Activated CD8-positive, alpha-beta T cell treated with anti-CD3 and anti-CD28 coated beads for 36 hours (primary cell): Measurements from ENCODE around the gene DENND6A. TPM values are rescaled to one million over a fixed set of nuclear protein-coding genes. Genes with fewer than 3 reads are reported as not detected.

Source experiments
- ATAC-seq: fragments of 200-7000 bp; cut with Tn5 transposase; one replicate; pipeline ENCODE4 v1.10.0; 2021; ENCODE audit warnings: mild to moderate bottlenecking, moderate library complexity
- CTCF ChIA-PET: fragments of 350-600 bp; sonication (Branson Sonifier 250); formaldehyde crosslinking; loops from one replicate; lab custom pipeline; 2021; ENCODE audit warnings: antibody characterized with exemption; lab: Charles Lee
- POLR2A ChIA-PET: fragments of 350-600 bp; sonication (Branson Sonifier 250); formaldehyde crosslinking; loops from one replicate; lab custom pipeline; 2021; ENCODE audit warnings: antibody characterized with exemption; lab: Charles Lee
- DNase-seq: peaks from one replicate; pipeline ENCODE4 v3.0.0-alpha.2; 2020
- H3K27ac Mint-ChIP-seq: one replicate; pipeline ENCODE4 v1.8.0; 2021; ENCODE audit warnings: mild to moderate bottlenecking, mixed read lengths
- H3K27me3 Mint-ChIP-seq: one replicate; pipeline ENCODE4 v1.8.0; 2021; ENCODE audit warnings: mixed read lengths
- H3K36me3 Mint-ChIP-seq: one replicate; pipeline ENCODE4 v1.8.0; 2021; ENCODE audit warnings: low read depth, mixed read lengths
- H3K4me1 Mint-ChIP-seq: one replicate; pipeline ENCODE4 v1.8.0; 2021; ENCODE audit warnings: low read depth, mixed read lengths
- H3K4me3 Mint-ChIP-seq: one replicate; pipeline ENCODE4 v1.8.0; 2021; ENCODE audit warnings: mild to moderate bottlenecking, moderate library complexity, mixed read lengths
- H3K9me3 Mint-ChIP-seq: one replicate; pipeline ENCODE4 v1.8.0; 2021; ENCODE audit warnings: mixed read lengths
- intact Hi-C: fragments of 100-400 bp; cut with micrococcal nuclease; formaldehyde crosslinking; loops from one replicate; pipeline ENCODE4 v1.10.0; 2022
- total RNA-seq, 2 experiments: library from RNA; stranded (reverse); gene quantifications; one replicate each; pipeline ENCODE4 v1.2.3, GENCODE V29; 2021
- TF ChIP-seq, protein P1 (sequence below): fragments of 200-600 bp; IDR thresholded peaks from one replicate; pipeline ENCODE4 v1.8.0; 2022; ENCODE audit warnings: antibody characterized with exemption, mild to moderate bottlenecking

Gene DENND6A
- total RNA-seq, 2 experiments from 2014 or later, result 10.1 to 13.1 TPM

DNA sequence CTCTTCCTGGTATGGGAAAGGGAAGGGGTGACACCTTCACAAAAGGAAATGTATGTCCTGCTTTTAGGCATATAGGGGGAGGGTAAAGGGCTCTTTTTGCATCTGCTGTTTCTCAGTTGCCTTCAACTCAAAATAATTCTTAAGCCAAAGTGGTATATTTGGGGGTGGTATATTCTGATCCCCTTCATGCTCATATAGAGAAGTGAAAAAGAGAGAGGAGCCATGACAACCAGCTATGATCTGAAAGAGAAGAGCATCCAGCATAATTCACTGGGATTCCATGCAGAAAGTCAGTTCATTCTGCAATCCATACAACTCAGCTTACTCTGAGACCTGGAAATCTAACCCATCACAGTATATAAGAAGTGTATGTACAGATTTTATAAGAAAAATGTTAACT is 22.3 kb downstream of the DENND6A start:
- DNase-seq (no peak), ATAC-seq (no peak)
- Mint-ChIP-seq H3K27me3 (no peaks in the 10 kb centered on the region), H3K4me1 (peaks cover 29% of the 10 kb centered on the region), H3K9me3 (no peaks in the 10 kb centered on the region), H3K27ac (peak overlapping the region; percentile 46), H3K36me3 (peaks cover 22% of the 10 kb centered on the region), H3K4me3 (no peak overlapping the region)
- intact Hi-C loops, result no loop called here
- CTCF ChIA-PET, result interaction anchor here (0.9 to 1.1 kb wide), 2 partner anchors 12 to 40 kb away, joined by 3 read pairs; no protein-coding TSS in a partner anchor
- POLR2A ChIA-PET, result no interaction called here
- TF ChIP-seq, protein P1, sequence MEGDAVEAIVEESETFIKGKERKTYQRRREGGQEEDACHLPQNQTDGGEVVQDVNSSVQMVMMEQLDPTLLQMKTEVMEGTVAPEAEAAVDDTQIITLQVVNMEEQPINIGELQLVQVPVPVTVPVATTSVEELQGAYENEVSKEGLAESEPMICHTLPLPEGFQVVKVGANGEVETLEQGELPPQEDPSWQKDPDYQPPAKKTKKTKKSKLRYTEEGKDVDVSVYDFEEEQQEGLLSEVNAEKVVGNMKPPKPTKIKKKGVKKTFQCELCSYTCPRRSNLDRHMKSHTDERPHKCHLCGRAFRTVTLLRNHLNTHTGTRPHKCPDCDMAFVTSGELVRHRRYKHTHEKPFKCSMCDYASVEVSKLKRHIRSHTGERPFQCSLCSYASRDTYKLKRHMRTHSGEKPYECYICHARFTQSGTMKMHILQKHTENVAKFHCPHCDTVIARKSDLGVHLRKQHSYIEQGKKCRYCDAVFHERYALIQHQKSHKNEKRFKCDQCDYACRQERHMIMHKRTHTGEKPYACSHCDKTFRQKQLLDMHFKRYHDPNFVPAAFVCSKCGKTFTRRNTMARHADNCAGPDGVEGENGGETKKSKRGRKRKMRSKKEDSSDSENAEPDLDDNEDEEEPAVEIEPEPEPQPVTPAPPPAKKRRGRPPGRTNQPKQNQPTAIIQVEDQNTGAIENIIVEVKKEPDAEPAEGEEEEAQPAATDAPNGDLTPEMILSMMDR, result no peak

DNA sequence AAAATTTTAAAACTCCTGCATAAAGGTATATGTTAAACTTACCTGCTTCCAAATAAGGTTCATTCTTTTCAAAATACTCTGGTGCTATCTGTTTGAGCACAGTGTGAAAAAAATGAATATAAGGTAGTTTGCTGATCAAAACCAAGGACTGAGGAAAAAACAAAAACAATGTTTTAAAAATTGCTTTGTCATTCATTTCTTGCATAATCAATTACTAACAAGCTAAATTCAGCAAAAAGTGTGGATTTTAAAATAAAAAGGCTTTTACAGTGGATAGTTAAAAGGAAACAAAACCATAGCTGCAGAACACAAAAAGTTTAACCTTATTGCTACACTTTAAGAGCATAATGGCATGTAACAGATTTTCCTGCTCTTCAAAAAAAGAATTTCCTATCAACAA is 31.5 kb downstream of the DENND6A start:
- Mint-ChIP-seq H3K4me1 (peaks cover 2% of the 10 kb centered on the region), H3K9me3 (no peaks in the 10 kb centered on the region), H3K4me3 (no peak overlapping the region), H3K36me3 (peaks cover 10% of the 10 kb centered on the region), H3K27me3 (no peaks in the 10 kb centered on the region), H3K27ac (no peak overlapping the region)
- CTCF ChIA-PET, result no interaction called here
- TF ChIP-seq, protein P1, result no peak
- DNase-seq (no peak), ATAC-seq (no peak)
- intact Hi-C loops, result no loop called here
- POLR2A ChIA-PET, result no interaction called here

DNA sequence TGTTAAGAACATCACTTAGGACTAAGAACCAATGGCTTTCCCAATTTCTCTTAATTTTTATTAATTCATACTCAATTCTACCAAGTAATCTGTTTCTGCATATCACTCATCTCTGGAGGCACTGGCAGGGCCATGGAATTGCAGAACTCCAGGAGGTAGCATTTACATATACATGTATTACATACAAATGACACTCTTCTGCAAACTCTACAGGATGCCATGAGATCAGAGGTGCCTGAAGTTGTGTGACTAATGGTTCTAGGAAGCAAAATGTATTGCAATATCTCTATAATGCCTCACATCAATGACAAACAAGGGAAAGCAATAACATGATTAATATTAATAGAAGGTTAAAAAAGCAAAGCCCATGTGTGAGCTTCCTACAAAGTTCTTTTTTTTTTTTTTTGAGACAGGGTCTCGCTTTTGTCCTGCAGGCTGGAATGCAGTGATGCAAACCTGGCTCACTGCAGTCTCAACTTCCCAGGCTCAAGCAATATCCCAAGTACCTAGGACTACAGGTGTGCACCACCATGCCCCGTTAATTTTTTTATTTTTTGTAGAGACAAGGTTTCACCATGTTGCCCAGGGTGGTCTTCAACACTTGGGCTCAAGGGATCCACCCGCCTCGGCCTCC is 33.0 kb downstream of the DENND6A start:
- intact Hi-C loops, result no loop called here
- Mint-ChIP-seq H3K4me3 (no peak overlapping the region), H3K27me3 (no peaks in the 10 kb centered on the region), H3K4me1 (peaks cover 2% of the 10 kb centered on the region), H3K27ac (no peak overlapping the region), H3K36me3 (peaks cover 12% of the 10 kb centered on the region), H3K9me3 (no peaks in the 10 kb centered on the region)
- no peak for ATAC-seq
- DNase-seq, result no peak
- TF ChIP-seq, protein P1, result no peak
- ChIA-PET POLR2A (no interaction called here), CTCF (no interaction called here)

DNA sequence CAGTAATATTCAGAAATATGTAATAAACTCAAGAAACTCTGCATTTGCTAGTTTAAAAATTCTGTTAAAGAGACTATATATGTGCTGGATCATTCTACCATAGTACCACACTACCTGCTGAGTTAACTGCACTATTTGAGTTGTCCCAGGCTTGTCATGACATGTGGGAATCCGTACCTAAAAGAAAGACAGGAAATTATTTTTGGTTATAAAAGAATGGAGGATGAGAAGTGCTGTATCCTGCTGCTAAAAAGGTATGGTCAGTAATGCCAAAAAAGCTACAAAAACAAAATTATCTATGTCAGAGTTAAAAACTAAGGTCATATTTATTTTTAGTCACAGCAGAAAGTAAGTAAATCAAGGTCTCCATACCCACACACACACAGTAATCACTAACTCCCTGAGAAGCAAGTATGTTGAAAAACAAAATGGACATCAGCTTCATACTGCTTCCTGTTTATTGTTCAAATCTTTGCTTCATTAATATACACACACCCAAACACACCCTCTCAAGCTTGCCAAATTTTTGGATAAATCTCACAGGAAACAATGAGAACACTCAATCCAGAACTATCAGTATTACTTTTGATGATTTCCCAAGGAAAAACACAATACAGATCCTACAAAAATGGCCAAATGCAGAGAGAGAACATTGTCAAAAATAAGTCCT is 33.7 kb downstream of the DENND6A start:
- ChIA-PET POLR2A (interaction anchor here (1.0 kb wide), 1 partner anchor 30 kb away, joined by 3 read pairs; no protein-coding TSS in a partner anchor), CTCF (interaction anchor here (0.8 kb wide), 1 partner anchor 11 kb away, joined by 3 read pairs; no protein-coding TSS in a partner anchor)
- DNase-seq (no peak), ATAC-seq (no peak)
- peaks cover 6% of the 10 kb centered on the region for H3K4me1 Mint-ChIP-seq
- H3K27ac Mint-ChIP-seq, result peak overlapping the region; percentile 13
- no peaks in the 10 kb centered on the region for H3K9me3 Mint-ChIP-seq
- intact Hi-C loops, result no loop called here
- TF ChIP-seq, protein P1, result no peak
- no peak overlapping the region for H3K4me3 Mint-ChIP-seq
- no peaks in the 10 kb centered on the region for H3K27me3 Mint-ChIP-seq
- peaks cover 16% of the 10 kb centered on the region for H3K36me3 Mint-ChIP-seq

DNA sequence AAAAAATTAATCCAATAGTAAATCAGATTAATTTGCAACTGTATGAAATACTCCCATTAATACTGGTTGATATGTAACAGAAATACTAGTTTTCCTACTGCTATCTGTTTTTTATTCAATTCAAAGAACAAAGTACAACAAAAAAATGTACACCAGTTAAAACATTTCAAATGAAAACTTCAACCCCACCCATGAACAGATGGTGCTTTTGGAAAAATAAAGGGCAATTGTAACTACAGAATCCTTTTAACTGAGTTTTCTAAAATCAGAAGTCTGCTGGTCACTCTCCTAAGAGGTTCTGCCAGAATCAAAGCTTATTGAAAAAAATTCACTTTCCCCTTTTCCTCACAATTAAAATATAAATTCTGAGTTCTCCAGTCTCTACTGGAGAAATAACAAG is 34.3 kb downstream of the DENND6A start:
- Mint-ChIP-seq H3K9me3 (no peaks in the 10 kb centered on the region), H3K4me3 (no peak overlapping the region), H3K27me3 (no peaks in the 10 kb centered on the region), H3K27ac (no peak overlapping the region), H3K4me1 (peaks cover 7% of the 10 kb centered on the region), H3K36me3 (peaks cover 15% of the 10 kb centered on the region)
- ATAC-seq (no peak), DNase-seq (no peak)
- ChIA-PET CTCF (interaction anchor here (0.8 to 1.0 kb wide), 2 partner anchors 12 to 13 kb away, joined by 3 read pairs; no protein-coding TSS in a partner anchor), POLR2A (interaction anchor here (1.0 kb wide), 1 partner anchor 31 kb away, joined by 3 read pairs; no protein-coding TSS in a partner anchor)
- TF ChIP-seq, protein P1, result no peak
- intact Hi-C loops, result no loop called here
